ENCODE measurements around the gene PLOD2. TPM values are rescaled to one million over a fixed set of nuclear protein-coding genes. Genes with fewer than 3 reads are reported as not detected.

PLOD2 gene
- total RNA-seq, 1 donor from 2014 or later = not detected

DNA sequence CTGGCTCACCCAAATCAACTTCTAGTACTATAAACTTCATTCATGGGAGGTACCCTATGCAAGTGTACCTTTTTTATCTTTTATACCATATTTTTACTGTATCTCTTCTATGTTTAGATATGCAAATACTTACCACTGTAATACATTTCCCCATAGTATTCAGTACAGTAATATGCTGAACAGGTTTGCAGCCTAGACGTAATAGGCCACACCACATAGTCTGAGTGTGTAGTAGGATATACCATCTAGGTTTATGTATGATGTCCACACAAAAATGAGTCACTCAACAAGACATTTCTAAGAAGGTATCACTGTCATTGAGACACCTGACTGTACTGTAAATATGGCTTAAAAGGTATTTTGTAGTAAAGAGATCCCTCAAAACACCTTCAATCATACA, 124.7 kb downstream of the PLOD2 start:
- H3K27ac Mint-ChIP-seq = no peak overlapping the region
- DNase-seq (no peak), ATAC-seq (ENCODE audit: low read depth) (no peak)
- POLR2A ChIA-PET = no interaction called here
- H3K36me3 Mint-ChIP-seq (ENCODE audit: low read depth) = no peaks in the 10 kb centered on the region
- no peak overlapping the region for H3K4me3 Mint-ChIP-seq
- H3K27me3 Mint-ChIP-seq = no peaks in the 10 kb centered on the region
- H3K9me3 Mint-ChIP-seq = peaks cover 3% of the 10 kb centered on the region
- TF ChIP-seq, protein P1, sequence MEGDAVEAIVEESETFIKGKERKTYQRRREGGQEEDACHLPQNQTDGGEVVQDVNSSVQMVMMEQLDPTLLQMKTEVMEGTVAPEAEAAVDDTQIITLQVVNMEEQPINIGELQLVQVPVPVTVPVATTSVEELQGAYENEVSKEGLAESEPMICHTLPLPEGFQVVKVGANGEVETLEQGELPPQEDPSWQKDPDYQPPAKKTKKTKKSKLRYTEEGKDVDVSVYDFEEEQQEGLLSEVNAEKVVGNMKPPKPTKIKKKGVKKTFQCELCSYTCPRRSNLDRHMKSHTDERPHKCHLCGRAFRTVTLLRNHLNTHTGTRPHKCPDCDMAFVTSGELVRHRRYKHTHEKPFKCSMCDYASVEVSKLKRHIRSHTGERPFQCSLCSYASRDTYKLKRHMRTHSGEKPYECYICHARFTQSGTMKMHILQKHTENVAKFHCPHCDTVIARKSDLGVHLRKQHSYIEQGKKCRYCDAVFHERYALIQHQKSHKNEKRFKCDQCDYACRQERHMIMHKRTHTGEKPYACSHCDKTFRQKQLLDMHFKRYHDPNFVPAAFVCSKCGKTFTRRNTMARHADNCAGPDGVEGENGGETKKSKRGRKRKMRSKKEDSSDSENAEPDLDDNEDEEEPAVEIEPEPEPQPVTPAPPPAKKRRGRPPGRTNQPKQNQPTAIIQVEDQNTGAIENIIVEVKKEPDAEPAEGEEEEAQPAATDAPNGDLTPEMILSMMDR (IDR thresholded peaks at IDR 0.05) = no peak
- intact Hi-C loops (cut with micrococcal nuclease) = no loop called here
- CTCF ChIA-PET = no interaction called here
- no peaks in the 10 kb centered on the region for H3K4me1 Mint-ChIP-seq

DNA sequence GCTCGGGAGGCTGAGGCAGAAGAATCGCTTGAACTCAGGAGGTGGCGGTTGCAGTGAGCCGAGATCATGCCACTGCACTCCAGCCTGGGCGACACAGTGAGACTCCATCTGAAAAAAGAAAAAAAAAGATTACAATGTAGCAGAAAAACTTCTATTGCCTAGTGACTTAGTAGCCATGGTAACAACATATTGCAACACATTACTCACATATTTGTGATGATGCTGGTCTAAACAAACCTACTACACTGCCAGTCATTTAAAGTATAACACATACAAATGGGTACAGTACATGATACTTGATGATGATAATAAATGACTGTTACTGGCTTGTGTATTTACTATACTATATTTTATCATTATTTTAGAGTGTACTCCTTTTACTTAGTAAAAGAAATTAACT, 125.6 kb downstream of the PLOD2 start:
- H3K4me3 Mint-ChIP-seq = no peak overlapping the region
- no peaks in the 10 kb centered on the region for H3K36me3 Mint-ChIP-seq (ENCODE audit: low read depth)
- no peak for DNase-seq

DNA sequence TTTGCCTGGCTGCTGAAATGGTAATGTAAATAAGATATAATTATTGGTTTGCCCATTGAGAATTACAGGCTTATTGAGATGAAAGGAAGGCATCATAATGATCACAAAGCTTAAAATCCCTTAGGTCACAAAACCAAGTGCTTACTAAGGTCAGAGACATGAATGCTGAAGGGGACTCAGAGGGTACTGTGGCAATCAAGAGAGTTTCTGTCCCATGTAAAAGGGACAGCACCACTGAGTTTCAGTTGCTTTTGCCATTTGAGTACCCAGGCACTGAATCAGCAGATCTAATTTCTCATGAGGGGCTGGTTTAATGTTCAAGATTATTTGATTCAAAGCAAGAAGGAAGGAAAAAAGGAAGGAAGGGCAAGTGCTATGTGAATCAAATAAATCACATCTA, 127.0 kb downstream of the PLOD2 start:
- no peaks in the 10 kb centered on the region for H3K4me1 Mint-ChIP-seq
- DNase-seq (no peak), ATAC-seq (ENCODE audit: low read depth) (no peak)
- CTCF ChIA-PET = no interaction called here
- H3K9me3 Mint-ChIP-seq = peaks cover 7% of the 10 kb centered on the region
- no peaks in the 10 kb centered on the region for H3K36me3 Mint-ChIP-seq (ENCODE audit: low read depth)
- H3K27ac Mint-ChIP-seq = no peak overlapping the region
- no peaks in the 10 kb centered on the region for H3K27me3 Mint-ChIP-seq
- intact Hi-C loops (cut with micrococcal nuclease) = no loop called here
- POLR2A ChIA-PET = no interaction called here
- TF ChIP-seq, protein P1 (IDR thresholded peaks at IDR 0.05) = no peak
- no peak overlapping the region for H3K4me3 Mint-ChIP-seq

More for the DNA sequence above, 125.6 kb downstream of the PLOD2 start:
- H3K9me3 Mint-ChIP-seq = peaks cover 4% of the 10 kb centered on the region
- TF ChIP-seq, protein P1 (IDR thresholded peaks at IDR 0.05) = no peak
- intact Hi-C loops (cut with micrococcal nuclease) = no loop called here
- no peak for ATAC-seq (ENCODE audit: low read depth)
- POLR2A ChIA-PET = no interaction called here
- no peaks in the 10 kb centered on the region for H3K27me3 Mint-ChIP-seq
- no peaks in the 10 kb centered on the region for H3K4me1 Mint-ChIP-seq
- no peak overlapping the region for H3K27ac Mint-ChIP-seq
- CTCF ChIA-PET = no interaction called here

DNA sequence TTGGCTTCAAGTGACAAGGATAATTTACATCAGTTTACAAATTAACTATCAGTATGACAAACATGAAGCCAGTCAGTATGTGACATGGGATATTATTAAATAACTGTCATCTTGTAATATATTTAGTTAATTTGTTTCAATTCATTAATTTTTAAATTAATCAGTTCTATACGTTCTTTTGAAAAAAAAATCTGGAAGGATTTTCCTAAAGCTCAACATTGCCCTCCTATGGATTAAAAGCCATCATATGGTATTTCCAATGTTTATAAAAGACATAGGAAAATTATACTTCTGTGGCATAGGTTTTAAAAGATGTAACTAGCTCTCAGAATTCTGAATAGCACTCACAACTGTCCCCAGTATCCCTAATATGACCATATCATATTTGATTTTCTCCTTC, 134.4 kb downstream of the PLOD2 start:
- TF ChIP-seq, protein P1 (IDR thresholded peaks at IDR 0.05) = no peak
- ATAC-seq (ENCODE audit: low read depth) = no peak
- Mint-ChIP-seq H3K4me1 (no peaks in the 10 kb centered on the region), H3K4me3 (no peak overlapping the region), H3K27me3 (no peaks in the 10 kb centered on the region), H3K9me3 (peaks cover 7% of the 10 kb centered on the region), H3K27ac (no peak overlapping the region), H3K36me3 (ENCODE audit: low read depth) (no peaks in the 10 kb centered on the region)
- DNase-seq = no peak
- ChIA-PET POLR2A (no interaction called here), CTCF (no interaction called here)
- intact Hi-C loops (cut with micrococcal nuclease) = no loop called here

DNA sequence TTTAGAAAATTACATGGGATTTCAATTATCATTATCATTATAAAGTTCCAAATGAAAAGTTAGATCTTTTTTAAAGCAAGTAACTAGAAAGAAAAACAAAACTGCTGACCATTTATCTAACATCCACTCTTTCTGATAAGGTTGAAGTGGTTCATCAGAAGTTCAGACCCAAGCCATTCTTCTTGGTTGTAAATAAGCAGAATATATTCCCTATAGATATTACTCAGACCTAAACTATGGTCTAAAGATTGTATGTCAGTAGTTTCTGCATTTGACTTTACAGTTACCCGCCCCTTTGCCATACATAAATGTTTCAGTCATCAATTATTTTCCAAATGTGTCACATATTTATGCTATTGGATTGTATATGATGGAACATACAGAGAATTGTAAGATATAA, 136.7 kb downstream of the PLOD2 start:
- ChIA-PET POLR2A (no interaction called here), CTCF (no interaction called here)
- Mint-ChIP-seq H3K9me3 (no peaks in the 10 kb centered on the region), H3K27me3 (no peaks in the 10 kb centered on the region), H3K4me1 (no peaks in the 10 kb centered on the region), H3K4me3 (no peak overlapping the region), H3K27ac (no peak overlapping the region), H3K36me3 (ENCODE audit: low read depth) (no peaks in the 10 kb centered on the region)
- TF ChIP-seq, protein P1 (IDR thresholded peaks at IDR 0.05) = no peak
- DNase-seq (no peak), ATAC-seq (ENCODE audit: low read depth) (no peak)
- intact Hi-C loops (cut with micrococcal nuclease) = no loop called here

Measured in activated B cell treated with CpG ODN at 0.5 μM for 24 hours (primary cell).